AG04449 (cell line): Measurements from ENCODE around the gene FMN2.

Source experiments
- CTCF ChIA-PET: fragments of 350-600 bp; formaldehyde crosslinking; extraction: SDS; loops from one replicate; lab custom pipeline; 2021; ENCODE audit warnings: antibody characterized with exemption; lab: Yijun Ruan, JAX
- POLR2A ChIA-PET: fragments of 400-600, 350-600 bp; formaldehyde crosslinking; extraction: SDS; loops from one replicate; lab custom pipeline; 2020; ENCODE audit warnings: antibody characterized with exemption, inconsistent platforms; lab: Yijun Ruan, JAX
- DNase-seq: peaks from one replicate; pipeline ENCODE4 v3.0.0-alpha.2; 2010; ENCODE audit warnings: low read depth, low spot score
- H3K4me3 ChIP-seq: 2 replicates; pipeline ENCODE4 v1.5.1; 2011; ENCODE audit warnings: low read depth, mild to moderate bottlenecking, control low read depth, low read length
- TF ChIP-seq, protein P1 (sequence below): IDR thresholded peaks from one replicate; pipeline ENCODE4 v1.5.1; 2011; ENCODE audit warnings: mild to moderate bottlenecking, moderate library complexity, low read length, control low read depth, inconsistent platforms; ENCODE audit not compliant: insufficient read depth; ENCODE audit errors: missing control alignments

The FMN2 gene

GRCh38 chr1:240192851-240193250, 101.2 kb downstream of the FMN2 start:
- DNase-seq: no peak
- ChIA-PET CTCF (interaction anchor here (1.2 to 8.4 kb wide), 2 partner anchors 166 to 499 kb away, joined by 3 to 49 read pairs; no protein-coding TSS in a partner anchor), POLR2A (no interaction called here)
- H3K4me3 ChIP-seq: no peak overlapping the region
- TF ChIP-seq, protein P1, sequence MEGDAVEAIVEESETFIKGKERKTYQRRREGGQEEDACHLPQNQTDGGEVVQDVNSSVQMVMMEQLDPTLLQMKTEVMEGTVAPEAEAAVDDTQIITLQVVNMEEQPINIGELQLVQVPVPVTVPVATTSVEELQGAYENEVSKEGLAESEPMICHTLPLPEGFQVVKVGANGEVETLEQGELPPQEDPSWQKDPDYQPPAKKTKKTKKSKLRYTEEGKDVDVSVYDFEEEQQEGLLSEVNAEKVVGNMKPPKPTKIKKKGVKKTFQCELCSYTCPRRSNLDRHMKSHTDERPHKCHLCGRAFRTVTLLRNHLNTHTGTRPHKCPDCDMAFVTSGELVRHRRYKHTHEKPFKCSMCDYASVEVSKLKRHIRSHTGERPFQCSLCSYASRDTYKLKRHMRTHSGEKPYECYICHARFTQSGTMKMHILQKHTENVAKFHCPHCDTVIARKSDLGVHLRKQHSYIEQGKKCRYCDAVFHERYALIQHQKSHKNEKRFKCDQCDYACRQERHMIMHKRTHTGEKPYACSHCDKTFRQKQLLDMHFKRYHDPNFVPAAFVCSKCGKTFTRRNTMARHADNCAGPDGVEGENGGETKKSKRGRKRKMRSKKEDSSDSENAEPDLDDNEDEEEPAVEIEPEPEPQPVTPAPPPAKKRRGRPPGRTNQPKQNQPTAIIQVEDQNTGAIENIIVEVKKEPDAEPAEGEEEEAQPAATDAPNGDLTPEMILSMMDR: no peak

- POLR2A ChIA-PET: no interaction called here
- CTCF ChIA-PET: interaction anchor here (0.8 to 8.4 kb wide), 3 partner anchors 166 to 498 kb away, joined by 3 to 49 read pairs (median 3); no protein-coding TSS in a partner anchor
- DNase-seq: no peak
- no peak overlapping the region for H3K4me3 ChIP-seq
- TF ChIP-seq, protein P1: no peak
These were observed 102.0 kb downstream of the FMN2 start for GRCh38 chr1:240193679-240194078.

GRCh38 chr1:240194120-240194519, 102.4 kb downstream of the FMN2 start:
- ChIA-PET CTCF (interaction anchor here (0.8 to 8.4 kb wide), 2 partner anchors 223 to 498 kb away, joined by 3 to 49 read pairs; no protein-coding TSS in a partner anchor), POLR2A (no interaction called here)
- peak; percentile 63 for DNase-seq
- H3K4me3 ChIP-seq: no peak overlapping the region
- TF ChIP-seq, protein P1: no peak

- DNase-seq: no peak
- TF ChIP-seq, protein P1: no peak
- no peak overlapping the region for H3K4me3 ChIP-seq
- POLR2A ChIA-PET: no interaction called here
- CTCF ChIA-PET: interaction anchor here (0.8 to 8.4 kb wide), 7 partner anchors 9 to 534 kb away, joined by 3 to 49 read pairs (median 3); no protein-coding TSS in a partner anchor
These were observed 106.7 kb downstream of the FMN2 start for GRCh38 chr1:240198376-240198775.

- ChIA-PET POLR2A (no interaction called here), CTCF (interaction anchor here (0.7 to 8.4 kb wide), 4 partner anchors 8 to 492 kb away, joined by 3 to 49 read pairs (median 12); no protein-coding TSS in a partner anchor)
- TF ChIP-seq, protein P1: no peak
- DNase-seq: no peak
- H3K4me3 ChIP-seq: no peak overlapping the region
These were observed 108.3 kb downstream of the FMN2 start for GRCh38 chr1:240199758-240200645.

DNA sequence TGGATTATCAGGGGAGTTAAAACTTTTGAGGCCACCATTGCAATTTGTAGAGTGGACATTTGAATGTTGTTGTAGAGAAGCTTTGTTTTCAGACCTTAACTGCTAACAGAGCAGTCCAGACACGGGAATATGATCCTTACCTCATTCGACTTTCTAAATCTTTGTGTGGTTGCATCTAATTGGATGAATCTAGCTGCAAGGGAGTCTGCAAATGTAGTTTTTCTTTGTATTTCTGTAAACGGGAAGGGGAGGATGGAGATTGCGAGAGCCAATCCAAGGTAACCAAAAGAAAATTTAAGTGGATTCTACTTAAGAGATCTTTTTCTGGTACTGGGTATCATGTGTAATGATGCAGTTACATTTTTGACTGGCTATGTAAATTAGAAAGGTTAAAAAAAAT, 110.2 kb downstream of the FMN2 start:
- CTCF ChIA-PET: no interaction called here
- POLR2A ChIA-PET: no interaction called here

More for the DNA sequence above, 110.2 kb downstream of the FMN2 start:
- DNase-seq: no peak
- TF ChIP-seq, protein P1: no peak
- no peak overlapping the region for H3K4me3 ChIP-seq
